Limb (tissue), 2 donors: ENCODE measurements around the gene SPINK4.

ENCODE experiments used
- DNase-seq, 2 donors: peaks; one replicate each; pipeline ENCODE4 v3.0.0-alpha.2; 2016; ENCODE audit errors: extremely low spot score in 2 of 2

SPINK4 gene

GRCh38 chr9:33256236-33256635, 16.3 kb downstream of the SPINK4 start:
- no peak for DNase-seq

DNA sequence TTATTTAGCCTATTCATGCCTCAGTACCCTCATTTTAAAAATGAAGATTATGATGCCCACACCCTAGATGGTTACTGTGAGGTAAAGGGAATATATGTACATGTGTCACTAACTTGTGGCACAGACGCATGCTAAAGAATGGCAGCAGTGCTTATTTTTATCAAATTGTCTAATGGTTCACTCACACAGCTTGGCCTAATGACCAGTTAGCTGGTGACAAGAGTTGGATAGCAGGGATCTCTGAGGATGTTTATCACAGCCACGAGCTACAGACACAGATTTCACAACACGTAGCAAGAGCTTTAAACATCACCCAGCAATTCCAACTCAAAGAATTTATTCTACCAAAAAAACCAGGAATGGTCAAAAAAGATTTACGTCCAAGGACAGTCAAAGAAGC, 17.3 kb downstream of the SPINK4 start:
- no peak for DNase-seq

GRCh38 chr9:33260372-33260771, 20.4 kb downstream of the SPINK4 start:
- no peak for DNase-seq

DNA sequence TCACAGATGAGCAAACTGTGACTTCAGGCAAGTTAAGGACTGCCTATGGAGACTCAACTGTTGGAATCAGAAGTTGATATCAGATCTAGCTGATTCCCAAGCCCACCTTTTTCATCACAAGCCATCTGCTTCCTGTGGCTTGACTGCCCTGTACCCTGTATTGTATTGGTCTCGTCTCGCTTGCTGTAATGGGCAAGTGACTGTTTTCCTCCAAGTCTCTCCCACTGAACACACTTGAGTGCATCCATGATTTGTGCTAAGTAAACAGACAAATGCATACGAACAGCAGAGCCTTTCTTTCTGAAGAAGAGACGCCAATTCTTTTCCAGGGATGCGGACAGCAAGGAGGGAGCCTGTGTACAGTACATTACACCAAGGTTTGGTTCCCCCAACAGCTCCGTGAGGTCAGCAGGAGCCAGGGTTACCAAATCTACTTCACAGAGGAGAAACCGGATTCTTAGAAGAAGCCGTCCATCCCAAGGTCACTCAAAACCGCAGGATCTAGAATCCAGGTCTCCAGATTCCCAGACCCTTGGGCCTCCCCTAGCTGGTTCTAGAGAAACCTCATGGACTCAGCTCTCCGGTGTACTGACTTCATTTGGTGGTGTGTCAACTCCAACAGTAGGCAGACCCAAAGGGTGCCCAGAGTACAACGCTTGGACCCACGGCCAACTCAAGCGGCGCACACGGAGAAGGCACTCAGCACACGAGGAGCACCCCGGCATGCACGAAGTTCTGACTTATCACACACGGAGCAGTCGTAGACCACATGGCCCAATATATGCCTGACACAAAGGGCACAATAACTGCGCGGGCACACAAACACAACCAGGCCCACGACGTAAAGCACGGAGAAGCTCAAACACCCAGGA, 23.4 kb downstream of the SPINK4 start:
- DNase-seq, result peak in 1 of 2 donors; percentile 16

- DNase-seq, result peak; percentile 18 to 67
Measured at GRCh38 chr9:33264003-33264472, 24.1 kb downstream of the SPINK4 start.

DNA sequence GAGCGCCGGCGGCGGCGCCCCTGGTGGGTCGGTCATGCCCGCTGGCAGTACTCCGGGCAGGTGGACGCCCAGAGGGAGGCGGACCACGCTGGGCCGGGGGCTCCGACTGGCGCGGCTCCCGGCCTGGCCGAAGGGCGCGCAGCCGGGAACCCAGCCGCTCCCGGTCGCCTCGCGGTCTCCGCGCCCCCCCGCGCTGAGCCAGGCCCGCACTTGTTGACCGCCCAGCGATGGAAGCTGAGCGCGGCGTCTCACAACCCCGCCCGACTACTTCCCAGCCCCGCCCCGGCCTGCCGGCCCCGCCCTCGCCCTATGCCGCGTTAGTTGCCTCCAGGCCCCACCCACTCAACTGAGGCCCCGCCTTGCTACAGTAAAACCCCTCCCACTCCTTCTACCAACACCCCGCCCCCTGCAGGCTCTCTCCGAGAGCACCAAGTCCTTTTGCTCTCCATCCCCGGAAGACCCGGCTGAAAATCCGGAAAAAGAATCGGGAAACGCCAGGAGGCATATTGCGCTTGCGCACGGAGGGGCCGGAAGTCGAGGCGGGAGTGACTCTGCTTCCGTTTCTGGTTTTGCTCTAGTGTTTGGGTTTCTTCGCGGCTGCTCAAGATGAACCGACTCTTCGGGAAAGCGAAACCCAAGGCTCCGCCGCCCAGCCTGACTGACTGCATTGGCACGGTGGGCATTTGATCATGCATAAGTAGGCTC, 24.7 kb downstream of the SPINK4 start, which contains the start of the genes BAG1 and CHMP5:
TSS of gene BAG1 (minus strand) at position 236 of the 705 bp plus-strand sequence.
TSS of gene CHMP5 (plus strand) at position 577 of the 705 bp plus-strand sequence. CDS start at position 607, 30 bp downstream.
- peak; percentile 100 for DNase-seq

GRCh38 chr9:33265211-33265865, 25.4 kb downstream of the SPINK4 start:
- no peak for DNase-seq

DNA sequence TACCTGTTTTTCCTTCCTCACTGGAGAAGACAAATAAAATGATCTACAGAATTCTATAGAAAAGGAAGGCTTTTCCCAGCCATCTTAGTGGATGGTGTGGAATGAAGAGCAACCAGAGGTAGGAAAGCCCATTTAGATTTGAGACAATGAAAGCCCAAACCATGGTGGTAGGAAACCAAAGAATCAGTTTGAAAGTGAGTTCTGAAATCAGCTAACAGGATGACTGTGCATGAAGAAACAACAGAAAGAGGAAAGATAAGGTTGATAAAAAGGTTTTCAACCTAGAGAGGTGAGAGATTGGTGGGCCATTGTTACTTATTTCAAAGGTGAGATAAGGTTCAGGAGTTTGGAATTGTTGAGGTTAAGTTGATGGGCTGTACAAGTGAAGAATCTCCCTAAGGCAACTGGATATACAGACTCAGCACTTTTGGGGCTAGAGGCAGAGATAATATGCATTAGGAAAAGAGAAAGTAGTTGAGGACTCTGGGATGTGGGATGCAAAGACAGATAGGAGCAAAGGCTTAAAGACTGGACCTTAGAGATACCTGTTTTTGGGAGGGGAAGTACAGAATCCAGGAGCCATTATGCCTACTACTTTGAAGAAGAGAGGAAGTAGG, 27.3 kb downstream of the SPINK4 start:
- no peak for DNase-seq

- no peak for DNase-seq
Measured at GRCh38 chr9:33270146-33270545, 30.2 kb downstream of the SPINK4 start.

DNA sequence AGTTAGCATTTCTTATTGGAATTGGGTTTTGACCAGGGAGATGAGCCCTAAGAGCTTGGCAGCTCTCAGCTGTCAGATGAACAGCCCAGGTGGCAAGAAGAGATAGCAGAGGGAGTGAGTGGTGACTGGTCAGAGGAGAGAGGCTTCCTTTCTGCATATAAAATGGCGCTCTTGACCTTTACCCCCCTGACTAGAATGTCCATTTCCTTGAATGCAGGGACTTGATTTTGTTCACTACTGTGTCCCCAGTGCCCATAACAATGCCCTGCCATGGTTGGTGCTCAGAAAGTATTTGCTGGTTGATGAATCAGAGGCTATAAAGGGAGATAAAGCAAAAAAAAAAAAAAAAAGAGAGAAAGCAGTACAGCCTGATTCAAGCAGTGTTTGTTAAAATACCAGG, 32.1 kb downstream of the SPINK4 start:
- no peak for DNase-seq

DNA sequence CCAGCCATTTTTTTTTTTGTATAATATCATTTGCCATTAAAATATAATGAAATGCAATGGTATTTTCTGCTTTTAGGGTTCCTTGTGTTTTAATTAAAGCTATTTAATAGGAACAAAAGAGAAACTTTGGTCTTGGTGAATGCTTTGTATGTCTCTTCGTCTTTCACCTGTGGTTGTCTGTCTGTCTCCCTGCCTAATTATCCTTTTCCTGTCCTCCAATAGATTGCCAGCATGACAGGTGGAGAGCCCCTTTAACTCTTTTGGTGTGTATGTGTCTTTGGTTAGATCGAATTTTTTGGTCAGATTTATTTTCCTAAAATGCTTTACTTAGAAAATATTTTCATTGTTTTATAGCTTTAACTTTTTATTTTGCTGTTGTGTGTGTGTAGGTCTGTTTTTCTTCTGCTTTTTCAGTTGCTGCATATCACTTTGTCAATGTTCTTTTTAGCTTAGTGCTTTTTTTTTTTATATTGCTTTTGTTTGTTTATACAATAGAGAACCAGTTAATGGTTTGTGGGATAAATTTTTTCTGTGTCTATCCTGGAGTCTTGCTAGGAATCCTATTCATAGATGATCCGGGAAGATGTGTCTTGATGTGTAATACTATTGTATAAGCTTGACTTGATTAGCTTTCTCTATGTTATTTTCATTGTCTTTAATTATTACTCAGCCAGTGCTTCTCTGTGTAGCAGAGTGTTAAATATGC, 33.5 kb downstream of the SPINK4 start:
- no peak for DNase-seq

GRCh38 chr9:33273972-33274328, 34.0 kb downstream of the SPINK4 start:
- DNase-seq, result no peak

DNA sequence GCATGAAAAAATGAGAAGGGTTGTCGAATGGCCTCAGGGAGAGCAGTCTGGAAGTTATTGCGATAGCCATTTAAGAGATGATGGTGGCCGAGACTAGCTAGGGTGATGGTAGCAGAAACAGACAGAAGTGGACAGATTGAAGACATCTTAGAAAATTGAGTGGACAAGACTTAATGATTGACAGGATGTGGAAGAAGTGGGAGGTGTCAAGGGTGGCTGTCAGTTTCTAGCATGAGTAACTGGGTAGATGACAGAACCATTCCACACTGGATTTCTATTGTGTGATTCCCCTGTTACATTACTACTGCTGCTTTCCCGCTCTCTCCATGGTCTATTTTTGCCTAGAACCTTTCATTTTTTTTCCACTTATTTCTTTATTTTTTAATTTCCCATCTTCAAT, 37.5 kb downstream of the SPINK4 start:
- no peak for DNase-seq

DNA sequence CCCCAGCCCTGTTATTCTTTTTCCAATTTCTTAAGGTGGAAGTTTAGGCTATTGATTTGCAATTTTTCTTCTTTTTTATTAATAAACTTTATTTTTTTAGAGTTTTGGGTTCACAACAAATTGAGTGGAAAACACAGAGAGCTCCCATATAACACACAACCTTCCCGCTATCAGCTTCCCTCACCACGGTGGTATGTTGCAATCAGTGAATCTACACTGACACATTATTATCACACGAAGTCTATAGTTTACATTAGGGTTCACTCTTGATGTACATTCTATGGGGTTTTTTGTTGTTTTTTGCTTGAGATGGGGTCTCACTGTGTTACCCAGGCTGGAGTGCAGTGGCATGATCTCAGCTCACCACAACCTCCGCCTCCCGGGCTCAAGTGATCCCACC, 45.5 kb downstream of the SPINK4 start:
- no peak for DNase-seq

- peak in 1 of 2 donors; percentile 61 for DNase-seq
Measured at GRCh38 chr9:33287087-33287490, 47.1 kb downstream of the SPINK4 start.

DNA sequence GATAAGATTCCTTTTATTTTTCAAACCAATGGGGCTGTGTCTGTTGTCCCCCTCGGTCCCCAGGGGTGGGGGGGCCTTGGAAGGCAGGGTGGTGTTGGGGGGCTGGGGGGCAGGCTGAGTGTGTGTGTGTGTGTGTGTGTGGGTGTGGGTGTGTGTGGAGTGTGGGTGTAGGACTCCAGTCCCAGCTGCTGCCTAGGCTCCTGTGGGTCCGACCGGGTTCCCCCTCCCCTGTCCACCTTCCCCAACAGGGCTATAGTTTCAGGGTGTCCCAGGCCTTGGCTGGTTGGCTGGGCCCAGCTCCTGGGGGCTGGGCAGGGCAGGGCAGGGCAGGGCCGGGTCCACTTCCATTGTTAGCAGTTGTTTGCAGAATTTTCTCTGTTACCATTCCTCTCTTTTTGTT, 48.3 kb downstream of the SPINK4 start:
- DNase-seq, result no peak

- DNase-seq, result peak in 1 of 2 donors; percentile 34
Measured at GRCh38 chr9:33288828-33289483, 49.0 kb downstream of the SPINK4 start.

GRCh38 chr9:33289496-33289895, 49.5 kb downstream of the SPINK4 start:
- DNase-seq, result peak in 1 of 2 donors; percentile 51

DNA sequence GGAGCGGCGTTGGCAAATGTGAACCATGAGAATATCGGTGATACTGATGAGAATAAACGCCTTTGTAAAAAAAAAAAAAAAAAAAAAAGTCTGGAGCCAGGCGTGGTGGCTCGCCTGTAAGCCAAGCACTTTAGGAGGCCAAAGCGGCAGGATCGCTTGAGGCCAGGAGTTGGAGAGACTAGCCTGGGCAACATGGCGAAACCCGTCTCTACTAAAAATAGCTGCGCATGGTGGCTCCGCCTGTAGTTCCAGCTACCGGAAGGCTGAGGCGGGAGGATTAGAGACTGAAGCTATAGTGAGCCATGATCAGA, 49.9 kb downstream of the SPINK4 start:
- DNase-seq, result no peak

DNA sequence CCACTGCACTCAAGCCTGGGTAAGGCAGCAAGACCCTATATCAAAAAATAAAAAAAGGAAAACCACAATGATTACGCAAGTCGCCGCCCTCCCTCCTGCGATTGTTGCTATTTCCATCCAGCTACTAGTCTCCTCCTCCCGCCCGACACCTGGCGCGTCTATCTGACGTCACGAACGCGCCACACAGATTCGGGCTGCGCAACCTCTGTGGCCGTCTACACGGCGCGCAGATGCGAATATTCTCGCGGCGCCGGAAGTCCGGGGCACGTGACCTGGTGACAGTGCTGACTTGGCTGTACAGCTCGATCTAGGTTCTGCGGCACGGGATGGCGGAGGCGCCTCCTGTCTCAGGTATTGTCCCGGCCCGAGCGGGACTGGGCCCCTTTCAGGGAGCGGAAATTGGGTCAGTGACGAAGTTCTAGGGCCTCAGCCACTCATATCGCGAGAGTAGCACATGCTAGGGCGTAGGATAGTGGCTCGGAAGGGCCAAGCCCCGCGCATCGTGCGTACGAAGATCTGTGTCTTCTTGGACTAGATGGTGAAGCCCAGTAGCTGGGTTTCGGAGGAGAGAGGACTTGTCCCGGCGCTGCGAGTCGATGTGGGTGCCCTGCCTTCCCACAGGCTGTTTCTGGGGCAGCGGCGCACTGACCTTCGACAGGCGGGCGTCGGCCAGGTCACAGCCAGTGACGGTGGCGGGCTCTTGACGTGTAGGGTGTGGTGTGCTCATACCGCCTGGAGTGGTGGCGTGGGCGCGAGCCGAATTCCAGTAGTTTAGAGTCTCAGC, 50.5 kb downstream of the SPINK4 start, which contains the start of gene NFX1:
TSS of gene NFX1 (plus strand) at position 270 of the 784 bp plus-strand sequence. CDS start at position 327, 57 bp downstream.
- peak; percentile 96 to 98 for DNase-seq
